A549 (cell line): ENCODE results near the gene GRIA2. TPM values are rescaled to one million over a fixed set of nuclear protein-coding genes. Genes with fewer than 3 reads are reported as not detected.

ENCODE experiments used
- ATAC-seq, 2 experiments: fragments of 200-7000 bp in 1 of 2; fragments of >200 bp in 1 of 2; cut with Nextera tagmentation in 1 of 2; cut with Tn5 transposase in 1 of 2; 3 replicates each; pipeline versions ENCODE4 v1.8.0 to v1.9.1; 2018 to 2020; ENCODE audit warnings: mild to moderate bottlenecking in 1 of 2, moderate library complexity in 1 of 2
- CTCF ChIA-PET: fragments of 300-600 bp; sonication (Branson Sonifier 250); formaldehyde crosslinking; extraction: SDS; loops from one replicate; lab custom pipeline; 2021; ENCODE audit warnings: antibody characterized with exemption, inconsistent platforms; lab: Yijun Ruan, JAX
- POLR2A ChIA-PET: fragments of 350-600 bp; formaldehyde crosslinking; extraction: SDS; loops from one replicate; lab custom pipeline; 2021; ENCODE audit warnings: antibody characterized with exemption, inconsistent platforms; lab: Yijun Ruan, JAX
- DNase-seq, 2 experiments: peaks; one replicate each; pipeline versions ENCODE4 v3.0.0 to v3.0.0-alpha.2; 2011 to 2016; ENCODE audit warnings: low read depth in 1 of 2, low spot score in 1 of 2
- FAIRE-seq: peaks from 2 replicates; lab custom pipeline; 2011; peaks lifted over from hg19 to GRCh38; lab: Jason Lieb, UNC
- H3K27ac ChIP-seq, 2 experiments: fragments of >200 bp; sonication (Bioruptor Twin); formaldehyde crosslinking; 3 replicates each; pipeline ENCODE4 v1.5.1; 2016 to 2017
- H3K4me1 ChIP-seq: fragments of >200 bp; sonication (Bioruptor Twin); formaldehyde crosslinking; 3 replicates; pipeline ENCODE4 v1.6.1; 2016
- H3K4me2 ChIP-seq: fragments of >200 bp; sonication (Bioruptor Twin); formaldehyde crosslinking; 3 replicates; pipeline ENCODE4 v1.6.1; 2016
- H3K4me3 ChIP-seq: fragments of >200 bp; sonication (Bioruptor Twin); formaldehyde crosslinking; 3 replicates; pipeline ENCODE4 v1.5.1; 2016
- H3K9me3 ChIP-seq: fragments of >200 bp; sonication (Bioruptor Twin); formaldehyde crosslinking; 3 replicates; pipeline ENCODE4 v1.6.1; 2016
- CBX2 ChIP-seq: fragments of 200-600 bp; sonication (generic); IDR thresholded peaks from 2 replicates; pipeline ENCODE4 v1.6.1; 2016; ENCODE audit warnings: low read depth, mild to moderate bottlenecking, borderline replicate concordance
- CTCF ChIP-seq: fragments of >200 bp; sonication (Bioruptor Twin); formaldehyde crosslinking; IDR thresholded peaks from 3 replicates; pipeline ENCODE4 v1.5.1; 2016
- EHF ChIP-seq: fragments of 250-450 bp; sonication (Bioruptor Pico); IDR thresholded peaks from 2 replicates; pipeline ENCODE4 v1.5.0; 2020; ENCODE audit warnings: mild to moderate bottlenecking
- EHMT2 ChIP-seq: fragments of 200-600 bp; sonication (generic); IDR thresholded peaks from 2 replicates; pipeline ENCODE4 v1.6.1; 2016; ENCODE audit warnings: antibody characterized with exemption, low read depth, mild to moderate bottlenecking, moderate library complexity
- FOSB ChIP-seq: fragments of 250-450 bp; sonication (Bioruptor Pico); IDR thresholded peaks from 2 replicates; pipeline ENCODE4 v1.5.0; 2020; ENCODE audit warnings: mild to moderate bottlenecking, moderate library complexity
- FOXS1 ChIP-seq: fragments of 250-450 bp; sonication (Bioruptor Pico); IDR thresholded peaks from 2 replicates; pipeline ENCODE4 v1.5.0; 2020; ENCODE audit warnings: mild to moderate bottlenecking, moderate library complexity
- HMGXB4 ChIP-seq: fragments of 250-450 bp; sonication (Bioruptor Pico); IDR thresholded peaks from 2 replicates; pipeline ENCODE4 v1.5.0; 2021; ENCODE audit warnings: mild to moderate bottlenecking, moderate library complexity, borderline replicate concordance
- HOXA7 ChIP-seq: fragments of 250-450 bp; sonication (Bioruptor Pico); IDR thresholded peaks from 2 replicates; pipeline ENCODE4 v1.5.0; 2020; ENCODE audit warnings: mild to moderate bottlenecking, moderate library complexity
- HOXB13 ChIP-seq: fragments of 250-450 bp; sonication (Bioruptor Pico); IDR thresholded peaks from 2 replicates; pipeline ENCODE4 v1.5.0; 2020; ENCODE audit warnings: low read depth, mild to moderate bottlenecking, moderate library complexity
- HOXB5 ChIP-seq: fragments of 250-450 bp; sonication (Bioruptor Pico); IDR thresholded peaks from 2 replicates; pipeline ENCODE4 v1.5.0; 2020; ENCODE audit warnings: mild to moderate bottlenecking, moderate library complexity
- JUNB ChIP-seq: fragments of >200 bp; sonication (Bioruptor Twin); formaldehyde crosslinking; IDR thresholded peaks from 2 replicates; pipeline ENCODE4 v1.6.1; 2016
- KDM1A ChIP-seq: fragments of 200-600 bp; sonication (generic); IDR thresholded peaks from 2 replicates; pipeline ENCODE4 v1.6.1; 2016; ENCODE audit warnings: low read depth, mild to moderate bottlenecking
- MAFK ChIP-seq: fragments of 450-650 bp; IDR thresholded peaks from 2 replicates; pipeline ENCODE4 v1.6.1; 2014; ENCODE audit not compliant: partially characterized antibody
- MAZ ChIP-seq: fragments of 150-350 bp; IDR thresholded peaks from 2 replicates; pipeline ENCODE4 v1.6.1; 2014; ENCODE audit warnings: antibody characterized with exemption, low read depth, low read length, borderline replicate concordance
- NR3C1 ChIP-seq: fragments of >200 bp; sonication (Bioruptor Twin); formaldehyde crosslinking; IDR thresholded peaks from 3 replicates; pipeline ENCODE4 v1.6.1; 2017
- PBX3 ChIP-seq: IDR thresholded peaks from 2 replicates; pipeline ENCODE4 v1.6.1; 2012
- PHF8 ChIP-seq: fragments of 200-600 bp; sonication (generic); IDR thresholded peaks from 2 replicates; pipeline ENCODE4 v1.6.1; 2016; ENCODE audit warnings: low read depth, mild to moderate bottlenecking, antibody characterized with exemption, moderate library complexity, borderline replicate concordance
- POLR2AphosphoS2 ChIP-seq: conservative IDR thresholded peaks from 2 replicates; pipeline ENCODE4 v1.6.1; 2012; ENCODE audit warnings: low read length, improper control_type of control experiment, inconsistent platforms
- REST ChIP-seq: fragments of 200-600 bp; sonication (generic); IDR thresholded peaks from 2 replicates; pipeline ENCODE4 v1.6.1; 2016; ENCODE audit warnings: antibody characterized with exemption, mild to moderate bottlenecking, moderate library complexity
- SREBF2 ChIP-seq: fragments of 450-650 bp; IDR thresholded peaks from 2 replicates; pipeline ENCODE4 v1.6.1; 2014; ENCODE audit warnings: mild to moderate bottlenecking, moderate library complexity
- TFCP2L1 ChIP-seq: fragments of 250-450 bp; sonication (Bioruptor Pico); IDR thresholded peaks from 2 replicates; pipeline ENCODE4 v1.5.0; 2021; ENCODE audit warnings: mild to moderate bottlenecking
- ZC3H11A ChIP-seq: fragments of 450-650 bp; IDR thresholded peaks from 2 replicates; pipeline ENCODE4 v1.6.1; 2014; ENCODE audit warnings: antibody characterized with exemption, mild to moderate bottlenecking
- ZNF302 ChIP-seq: fragments of 250-450 bp; sonication (Bioruptor Pico); IDR thresholded peaks from 2 replicates; pipeline ENCODE4 v1.9.0; 2021; ENCODE audit warnings: inconsistent platforms, mild to moderate bottlenecking, moderate library complexity
- WGBS: methylation state at CpG from one replicate; pipeline ENCODE4 v1.1.6; 2017; ENCODE audit errors: missing lambda C conversion rate; 5-methylcytosine and 5-hydroxymethylcytosine counted together
- polyA plus RNA-seq, 4 experiments: library from polyadenylated mRNA; depleted of rRNA in 3 of 4; stranded (reverse); fragments of >200 nt; fragmentation: RNase III in 1 of 4; extraction: RNeasy Plus Mini Kit Qiagen cat#74134 plus additional on column Dnase treatment in 1 of 4; gene quantifications; 2 replicates in 3 of 4; 3 replicates in 1 of 4; pipeline ENCODE4 v1.2.3, GENCODE V29; 2011 to 2017

Gene GRIA2
- polyA plus RNA-seq, 2 of the 4 experiments (the other 2 are of a cell fraction), result 0.08 TPM; not detected in 1

GRCh38 chr4:157271166-157271869, 50.8 kb downstream of the GRIA2 start:
- 0% methylated on average over 1 of the region's 1 CpG for WGBS
- no peak for TF ChIP-seq HMGXB4 (CRISPR knock-in tag)
- no peak for FAIRE-seq
- ATAC-seq, result no peak
- ChIA-PET POLR2A (no interaction called here), CTCF (no interaction called here)
- Histone ChIP-seq H3K9me3 (no peaks in the 10 kb centered on the region), H3K4me2 (no peak overlapping the region), H3K4me1 (no peaks in the 10 kb centered on the region), H3K4me3 (no peak overlapping the region), H3K27ac (no peak overlapping the region)
- no peak for DNase-seq

GRCh38 chr4:157280673-157281072, 60.1 kb downstream of the GRIA2 start:
- POLR2A ChIA-PET, result no interaction called here
- no peak for ATAC-seq
- Histone ChIP-seq H3K4me3 (no peak overlapping the region), H3K9me3 (no peaks in the 10 kb centered on the region)
- FAIRE-seq, result no peak
- 0% methylated on average over 1 of the region's 1 CpG for WGBS
- TF ChIP-seq EHMT2 (no peak), KDM1A (no peak), HOXB5 (CRISPR knock-in tag) (no peak), SREBF2 (no peak), HOXB13 (CRISPR knock-in tag) (no peak), MAFK (no peak), TFCP2L1 (CRISPR knock-in tag) (no peak), CTCF (no peak), HOXA7 (CRISPR knock-in tag) (no peak), NR3C1 (no peak), FOXS1 (no peak), MAZ (no peak), POLR2AphosphoS2 (no peak), JUNB (no peak), FOSB (no peak), PBX3 (no peak), ZNF302 (CRISPR knock-in tag) (no peak)
- TF ChIP-seq, all 56 proteins: peak for 0
- no peak for DNase-seq
- Histone ChIP-seq H3K27ac (no peak overlapping the region), H3K4me1 (no peaks in the 10 kb centered on the region), H3K4me2 (no peak overlapping the region)
- CTCF ChIA-PET, result no interaction called here

GRCh38 chr4:157282019-157282418, 61.5 kb downstream of the GRIA2 start:
- WGBS, result 23% methylated on average over 3 of the region's 3 CpGs
- H3K4me1 ChIP-seq, result no peaks in the 10 kb centered on the region
- FAIRE-seq (no peak), ATAC-seq (no peak), DNase-seq (no peak)
- H3K9me3 ChIP-seq, result no peaks in the 10 kb centered on the region
- no peak overlapping the region for H3K27ac ChIP-seq
- POLR2A ChIA-PET, result no interaction called here
- H3K4me3 ChIP-seq, result no peak overlapping the region
- CTCF ChIA-PET, result no interaction called here
- no peak overlapping the region for H3K4me2 ChIP-seq
- TF ChIP-seq TFCP2L1 (CRISPR knock-in tag) (no peak), ZC3H11A (no peak), PHF8 (no peak), EHF (CRISPR knock-in tag) (no peak), CBX2 (no peak), HMGXB4 (CRISPR knock-in tag) (no peak), REST (no peak)
